A673 (cell line): ENCODE measurements around the gene MYOF. TPM values are rescaled to one million over a fixed set of nuclear protein-coding genes. Genes with fewer than 3 reads are reported as not detected.
A peak's percentile ranks its signal among the peaks of the same experiment; 100 is the strongest.

Experiments used
- BruUV-seq: library from RNA; stranded (reverse); fragments of 400-500 nt; replicated peaks from 2 replicates; lab custom pipeline; 2021; lab: Mats Ljungman, UMichigan
- CTCF ChIA-PET: fragments of 300-600 bp; sonication (Branson Sonifier 250); formaldehyde crosslinking; loops from one replicate; lab custom pipeline; 2022; ENCODE audit warnings: antibody characterized with exemption; lab: Charles Lee
- POLR2A ChIA-PET: fragments of 300-600 bp; sonication (Branson Sonifier 250); formaldehyde crosslinking; loops from one replicate; lab custom pipeline; 2022; ENCODE audit warnings: antibody characterized with exemption; ENCODE audit not compliant: low non-redundant PET; lab: Charles Lee
- DNase-seq: peaks from one replicate; pipeline ENCODE4 v3.0.0-alpha.2; 2015; ENCODE audit warnings: low spot score
- H3K27ac ChIP-seq: fragments of 200-600 bp; sonication (generic); 2 replicates; pipeline ENCODE4 v1.5.1; 2016; ENCODE audit warnings: mixed run types, low read depth, mild to moderate bottlenecking, mixed read lengths, antibody characterized with exemption, low read length; ENCODE audit not compliant: poor library complexity, severe bottlenecking
- H3K27me3 ChIP-seq: fragments of 200-600 bp; sonication (generic); replicated peaks from 2 replicates; pipeline ENCODE4 v1.6.1; 2017; ENCODE audit warnings: mixed run types, low read depth, mild to moderate bottlenecking, mixed read lengths, antibody characterized with exemption, low read length; ENCODE audit not compliant: insufficient read depth, poor library complexity
- H3K36me3 ChIP-seq: fragments of 200-600 bp; sonication (generic); 2 replicates; pipeline ENCODE4 v1.6.1; 2016; ENCODE audit warnings: mixed run types, mild to moderate bottlenecking, mixed read lengths, antibody characterized with exemption, low read length; ENCODE audit not compliant: insufficient read depth, poor library complexity, severe bottlenecking
- H3K4me1 ChIP-seq: fragments of 200-600 bp; sonication (generic); 2 replicates; pipeline ENCODE4 v1.6.1; 2017; ENCODE audit warnings: mixed run types, mild to moderate bottlenecking, mixed read lengths, antibody characterized with exemption, low read length; ENCODE audit not compliant: insufficient read depth, poor library complexity, severe bottlenecking
- H3K4me3 ChIP-seq: fragments of 200-600 bp; sonication (generic); 2 replicates; pipeline ENCODE4 v1.5.1; 2016; ENCODE audit warnings: low read depth, mixed run types, mild to moderate bottlenecking, mixed read lengths, low read length; ENCODE audit not compliant: poor library complexity, severe bottlenecking
- H3K9me3 ChIP-seq: fragments of 200-600 bp; sonication (generic); 2 replicates; pipeline ENCODE4 v1.6.1; 2016; ENCODE audit warnings: mixed run types, low read depth, mild to moderate bottlenecking, mixed read lengths, antibody characterized with exemption, low read length; ENCODE audit not compliant: poor library complexity, severe bottlenecking
- EZH2 ChIP-seq: fragments of 200-600 bp; sonication (generic); IDR thresholded peaks from 2 replicates; pipeline ENCODE4 v1.6.1; 2017; ENCODE audit warnings: borderline replicate concordance, low read depth, mild to moderate bottlenecking, mixed read lengths, antibody characterized with exemption, low read length; ENCODE audit not compliant: poor library complexity, severe bottlenecking
- intact Hi-C: fragments of 100-400 bp; cut with micrococcal nuclease; formaldehyde crosslinking; loops from one replicate; pipeline ENCODE4 v1.10.0; 2022; ENCODE audit not compliant: unreplicated experiment
- total RNA-seq: library from RNA; stranded (reverse); gene quantifications from 2 replicates; pipeline ENCODE4 v1.2.3, GENCODE V29; 2021
- TF ChIP-seq, protein P1 (sequence below): fragments of 300-800, 200-600 bp; sonication (generic); conservative IDR thresholded peaks from 2 replicates; pipeline ENCODE4 v1.5.1; 2017; ENCODE audit warnings: low read depth, mild to moderate bottlenecking, antibody characterized with exemption, low read length, moderate library complexity, mixed read lengths

The MYOF gene
- total RNA-seq, 1 experiment from 2014 or later = 24.2 TPM

GRCh38 chr10:93462881-93463280 lies 19.3 kb downstream of the MYOF start:
- intact Hi-C loops = no loop called here
- DNase-seq = peak; percentile 60
- peak overlapping the region; percentile 30 for H3K27ac ChIP-seq
- POLR2A ChIA-PET = no interaction called here
- no peak for TF ChIP-seq EZH2
- TF ChIP-seq, protein P1, sequence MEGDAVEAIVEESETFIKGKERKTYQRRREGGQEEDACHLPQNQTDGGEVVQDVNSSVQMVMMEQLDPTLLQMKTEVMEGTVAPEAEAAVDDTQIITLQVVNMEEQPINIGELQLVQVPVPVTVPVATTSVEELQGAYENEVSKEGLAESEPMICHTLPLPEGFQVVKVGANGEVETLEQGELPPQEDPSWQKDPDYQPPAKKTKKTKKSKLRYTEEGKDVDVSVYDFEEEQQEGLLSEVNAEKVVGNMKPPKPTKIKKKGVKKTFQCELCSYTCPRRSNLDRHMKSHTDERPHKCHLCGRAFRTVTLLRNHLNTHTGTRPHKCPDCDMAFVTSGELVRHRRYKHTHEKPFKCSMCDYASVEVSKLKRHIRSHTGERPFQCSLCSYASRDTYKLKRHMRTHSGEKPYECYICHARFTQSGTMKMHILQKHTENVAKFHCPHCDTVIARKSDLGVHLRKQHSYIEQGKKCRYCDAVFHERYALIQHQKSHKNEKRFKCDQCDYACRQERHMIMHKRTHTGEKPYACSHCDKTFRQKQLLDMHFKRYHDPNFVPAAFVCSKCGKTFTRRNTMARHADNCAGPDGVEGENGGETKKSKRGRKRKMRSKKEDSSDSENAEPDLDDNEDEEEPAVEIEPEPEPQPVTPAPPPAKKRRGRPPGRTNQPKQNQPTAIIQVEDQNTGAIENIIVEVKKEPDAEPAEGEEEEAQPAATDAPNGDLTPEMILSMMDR = no peak
- no TSS peak for BruUV-seq
- H3K27me3 ChIP-seq = no peaks in the 10 kb centered on the region
- CTCF ChIA-PET = no interaction called here
- no peaks in the 10 kb centered on the region for H3K36me3 ChIP-seq
- no peak overlapping the region for H3K4me3 ChIP-seq
- H3K9me3 ChIP-seq = no peaks in the 10 kb centered on the region
- H3K4me1 ChIP-seq = peaks cover 25% of the 10 kb centered on the region

- DNase-seq = no peak
- ChIA-PET CTCF (no interaction called here), POLR2A (interaction anchor here (0.7 kb wide), 1 partner anchor 19 kb away, joined by 4 read pairs; no protein-coding TSS in a partner anchor)
- H3K27me3 ChIP-seq = no peaks in the 10 kb centered on the region
- no peaks in the 10 kb centered on the region for H3K36me3 ChIP-seq
- no TSS peak for BruUV-seq
- no peak overlapping the region for H3K4me3 ChIP-seq
- peaks cover 25% of the 10 kb centered on the region for H3K4me1 ChIP-seq
- TF ChIP-seq, protein P1 = no peak
- TF ChIP-seq EZH2 = no peak
- no peak overlapping the region for H3K27ac ChIP-seq
- intact Hi-C loops = no loop called here
- H3K9me3 ChIP-seq = no peaks in the 10 kb centered on the region
Observed at GRCh38 chr10:93462371-93462770, 19.8 kb downstream of the MYOF start.

GRCh38 chr10:93461807-93462178 lies 20.3 kb downstream of the MYOF start:
- no peak for TF ChIP-seq EZH2
- TF ChIP-seq, protein P1 = no peak
- CTCF ChIA-PET = interaction anchor here (1.4 kb wide), 1 partner anchor 21 kb away, joined by 4 read pairs; the partner anchor contains the start of gene MYOF

More at GRCh38 chr10:93461807-93462178, 20.3 kb downstream of the MYOF start:
- POLR2A ChIA-PET = interaction anchor here (0.7 kb wide), 1 partner anchor 18 kb away, joined by 4 read pairs; no protein-coding TSS in a partner anchor
- DNase-seq = no peak
- intact Hi-C loops = no loop called here
- H3K4me1 ChIP-seq = peaks cover 25% of the 10 kb centered on the region
- no peaks in the 10 kb centered on the region for H3K36me3 ChIP-seq
- no TSS peak for BruUV-seq
- no peak overlapping the region for H3K4me3 ChIP-seq
- H3K27ac ChIP-seq = no peak overlapping the region
- no peaks in the 10 kb centered on the region for H3K9me3 ChIP-seq
- H3K27me3 ChIP-seq = no peaks in the 10 kb centered on the region
